GM12891 (cell line): Measurements from ENCODE around the gene DNAJC18.
"Not testable (repeated sequence)": the region's sequence is repeated elsewhere in the genome, so short reads cannot be mapped to it uniquely, and the experiment has no call there.

Experiments
- DNase-seq: peaks from one replicate; pipeline ENCODE4 v3.0.0; 2011; ENCODE audit warnings: low spot score; ENCODE audit not compliant: insufficient read length
- FAIRE-seq: peaks from 2 replicates; lab custom pipeline; 2011; peaks lifted over from hg19 to GRCh38; lab: Jason Lieb, UNC
- PAX5 ChIP-seq: IDR thresholded peaks from 2 replicates; pipeline ENCODE4 v1.6.1; 2011; ENCODE audit warnings: low read length, moderate library complexity, mild to moderate bottlenecking; ENCODE audit not compliant: insufficient read depth, severe bottlenecking
- POLR2A ChIP-seq: IDR thresholded peaks from 2 replicates; pipeline ENCODE4 v1.6.1; 2011; ENCODE audit warnings: low read depth, low read length, control low read depth
- POLR2AphosphoS5 ChIP-seq: IDR thresholded peaks from 2 replicates; pipeline ENCODE4 v1.6.1; 2011; ENCODE audit warnings: low read depth, low read length, control low read depth
- POU2F2 ChIP-seq: IDR thresholded peaks from 2 replicates; pipeline ENCODE4 v1.6.1; 2011; ENCODE audit warnings: low read depth, mild to moderate bottlenecking, control low read depth, low read length, moderate library complexity
- SPI1 ChIP-seq: IDR thresholded peaks from 2 replicates; pipeline ENCODE4 v1.6.1; 2011; ENCODE audit warnings: low read depth, low read length, control low read depth
- TAF1 ChIP-seq: IDR thresholded peaks from 2 replicates; pipeline ENCODE4 v1.6.1; 2011; ENCODE audit warnings: low read depth, low read length, control low read depth

Gene DNAJC18

GRCh38 chr5:139453683-139454567 lies 14.6 kb upstream of the DNAJC18 start:
- TF ChIP-seq SPI1 (no peak), POLR2AphosphoS5 (no peak), POU2F2 (no peak), TAF1 (no peak), PAX5 (no peak), POLR2A (no peak)
- FAIRE-seq (no peak), DNase-seq (no peak)

- TF ChIP-seq POLR2A: no peak
- no peak for TF ChIP-seq POLR2AphosphoS5
- no peak for TF ChIP-seq TAF1
- TF ChIP-seq POU2F2: no peak
- no peak for TF ChIP-seq SPI1
- no peak for TF ChIP-seq PAX5
- DNase-seq: no peak
- no peak for FAIRE-seq
These were observed 12.7 kb upstream of the DNAJC18 start for GRCh38 chr5:139451878-139452660.

GRCh38 chr5:139451176-139451575 lies 11.9 kb upstream of the DNAJC18 start:
- DNase-seq (no peak), FAIRE-seq (peak; percentile 78)
- no peak for TF ChIP-seq PAX5
- TF ChIP-seq POU2F2: no peak
- no peak for TF ChIP-seq POLR2AphosphoS5
- no peak for TF ChIP-seq POLR2A
- TF ChIP-seq TAF1: no peak
- TF ChIP-seq SPI1: no peak

GRCh38 chr5:139446956-139447779 lies 7.8 kb upstream of the DNAJC18 start:
- FAIRE-seq (no peak), DNase-seq (no peak)
- TF ChIP-seq TAF1 (no peak), SPI1 (no peak), POU2F2 (no peak), PAX5 (peak; percentile 41), POLR2A (no peak)

GRCh38 chr5:139445325-139446170 lies 6.2 kb upstream of the DNAJC18 start:
- DNase-seq (no peak), FAIRE-seq (no peak)
- TF ChIP-seq PAX5: no peak
- TF ChIP-seq POLR2AphosphoS5: no peak
- no peak for TF ChIP-seq TAF1
- TF ChIP-seq POU2F2: no peak
- TF ChIP-seq POLR2A: no peak
- no peak for TF ChIP-seq SPI1

- no peak for TF ChIP-seq PAX5
- TF ChIP-seq SPI1: no peak
- TF ChIP-seq POLR2A: no peak
- TF ChIP-seq POLR2AphosphoS5: no peak
- no peak for TF ChIP-seq POU2F2
- TF ChIP-seq TAF1: no peak
- FAIRE-seq: no peak
- no peak for DNase-seq
These were observed 4.6 kb upstream of the DNAJC18 start for GRCh38 chr5:139443831-139444453.

- not testable (repeated sequence) for FAIRE-seq, DNase-seq
These were observed 1.1 kb upstream of the DNAJC18 start for GRCh38 chr5:139440416-139440815.

- TF ChIP-seq POLR2A (no peak), PAX5 (no peak), TAF1 (no peak), POLR2AphosphoS5 (no peak), SPI1 (no peak), POU2F2 (no peak)
- DNase-seq: no peak
- FAIRE-seq: no peak
These were observed 665 bp downstream of the DNAJC18 start for GRCh38 chr5:139438707-139439012.
